Natural killer cell (primary cell): ENCODE data around the gene GIPC2. TPM values are rescaled to one million over a fixed set of nuclear protein-coding genes. Genes with fewer than 3 reads are reported as not detected.

Source experiments
- ATAC-seq, 3 donors: fragments of 150-1000 bp in 2 of 3; fragments of 200-7000 bp in 1 of 3; cut with Tn5 transposase; 1 replicate in 1 of 3; 2 replicates in 2 of 3; pipeline ENCODE4 v1.10.0; 2021; ENCODE audit warnings: mild to moderate bottlenecking in 2 of 3, moderate library complexity in 2 of 3
- DNase-seq, 2 donors: peaks; one replicate each; pipeline versions ENCODE4 v3.0.0 to v3.0.0-alpha.2; 2013 to 2021; ENCODE audit warnings: mixed read lengths in 1 of 2
- H3K27ac ChIP-seq: one replicate; pipeline ENCODE4 v1.5.1; 2013; ENCODE audit warnings: mild to moderate bottlenecking, low read length
- H3K27me3 ChIP-seq: one replicate; pipeline ENCODE4 v1.6.1; 2013; ENCODE audit warnings: low read length; ENCODE audit not compliant: control insufficient read depth, insufficient read depth
- H3K36me3 ChIP-seq: one replicate; pipeline ENCODE4 v1.6.1; 2013; ENCODE audit warnings: low read length; ENCODE audit not compliant: control insufficient read depth, insufficient read depth
- H3K4me1 ChIP-seq: one replicate; pipeline ENCODE4 v1.6.1; 2013; ENCODE audit warnings: low read length; ENCODE audit not compliant: control insufficient read depth, insufficient read depth
- H3K4me3 ChIP-seq: one replicate; pipeline ENCODE4 v1.5.1; 2013; ENCODE audit warnings: low read length
- H3K9me3 ChIP-seq: one replicate; pipeline ENCODE4 v1.6.1; 2013; ENCODE audit warnings: low read length; ENCODE audit not compliant: control insufficient read depth, insufficient read depth
- H3K27ac Mint-ChIP-seq, 2 donors: one replicate each; pipeline ENCODE4 v1.8.0; 2022; ENCODE audit warnings: mild to moderate bottlenecking in 2 of 2, mixed read lengths in 2 of 2, moderate library complexity in 1 of 2
- H3K27me3 Mint-ChIP-seq, 2 donors: one replicate each; pipeline ENCODE4 v1.8.0; 2022; ENCODE audit warnings: low read depth in 2 of 2, mixed read lengths in 2 of 2
- H3K36me3 Mint-ChIP-seq: one replicate; pipeline ENCODE4 v1.8.0; 2022; ENCODE audit warnings: mixed read lengths
- H3K4me1 Mint-ChIP-seq, 2 donors: one replicate each; pipeline ENCODE4 v1.8.0; 2022; ENCODE audit warnings: mixed read lengths in 2 of 2
- H3K4me3 Mint-ChIP-seq: one replicate; pipeline ENCODE4 v1.8.0; 2022; ENCODE audit warnings: mild to moderate bottlenecking, moderate library complexity, mixed read lengths
- H3K9me3 Mint-ChIP-seq, 2 donors: one replicate each; pipeline ENCODE4 v1.8.0; 2022; ENCODE audit warnings: mixed read lengths in 2 of 2
- CTCF ChIP-seq: fragments of 200-600 bp; IDR thresholded peaks from one replicate; pipeline ENCODE4 v1.8.0; 2022; ENCODE audit warnings: antibody characterized with exemption
- WGBS: methylation state at CpG from one replicate; pipeline ENCODE4 v1.1.7; 2013; ENCODE audit warnings: missing lambda C conversion rate; ENCODE audit not compliant: insufficient coverage; 5-methylcytosine and 5-hydroxymethylcytosine counted together
- intact Hi-C: fragments of 100-400 bp; cut with micrococcal nuclease; formaldehyde crosslinking; loops from one replicate; pipeline ENCODE4 v1.14.2; 2022
- total RNA-seq, 4 donors: library from RNA; stranded (reverse); fragments of 120-200 nt in 1 of 4; gene quantifications; one replicate each; pipeline versions ENCODE4 v1.2.3 to v1.2.4, GENCODE V29; 2013 to 2022

Gene GIPC2
- total RNA-seq, 3 donors from 2014 or later (not counting 1 experiment from before 2014, with no cell fraction given), result not detected

- peak overlapping the region; percentile 92 to 100 for H3K27ac Mint-ChIP-seq
- Histone ChIP-seq H3K36me3 (no peaks in the 10 kb centered on the region), H3K27me3 (no peaks in the 10 kb centered on the region), H3K9me3 (no peaks in the 10 kb centered on the region), H3K4me1 (no peaks in the 10 kb centered on the region), H3K4me3 (peak overlapping the region; percentile 93), H3K27ac (peak overlapping the region; percentile 82)
- no peaks in the 10 kb centered on the region for H3K27me3 Mint-ChIP-seq
- H3K4me1 Mint-ChIP-seq, result peaks cover 23 to 29% of the 10 kb centered on the region in 2 donors
- peak overlapping the region; percentile 97 for H3K4me3 Mint-ChIP-seq
- intact Hi-C loops, result loop anchor here (1.0 kb wide), 1 partner anchor 25 kb away; the partner anchor contains the start of gene FUBP1
- no peak for TF ChIP-seq CTCF
- no peaks in the 10 kb centered on the region for H3K36me3 Mint-ChIP-seq
- WGBS, result 0% methylated on average over 4 of the region's 8 CpGs
- DNase-seq (peak; percentile 23 to 70), ATAC-seq (peak; percentile 52 to 69 (median 55))
- no peaks in the 10 kb centered on the region for H3K9me3 Mint-ChIP-seq
Measured at GRCh38 chr1:78003882-78004718, 41.7 kb upstream of the GIPC2 start.

GRCh38 chr1:78004719-78005447, 40.9 kb upstream of the GIPC2 start, which contains the start of gene DNAJB4:
Gene DNAJB4, plus strand, starts transcription at chr1:78004939. Its CDS starts 172 bp downstream, at chr1:78005111.
- Mint-ChIP-seq H3K36me3 (no peaks in the 10 kb centered on the region), H3K27me3 (no peaks in the 10 kb centered on the region), H3K9me3 (no peaks in the 10 kb centered on the region), H3K4me3 (peak within 1 kb of the TSS; percentile 97), H3K4me1 (peaks cover 23 to 33% of the 10 kb centered on the region in 2 donors), H3K27ac (peak within 1 kb of the TSS; percentile 92 to 100)
- Histone ChIP-seq H3K4me1 (no peaks in the 10 kb centered on the region), H3K27me3 (no peaks in the 10 kb centered on the region), H3K4me3 (peak within 1 kb of the TSS; percentile 93), H3K9me3 (no peaks in the 10 kb centered on the region), H3K27ac (peak within 1 kb of the TSS; percentile 82), H3K36me3 (no peaks in the 10 kb centered on the region)
- ATAC-seq (peak; percentile 97 to 99 (median 97)), DNase-seq (peak; percentile 34 to 93)
- no peak for TF ChIP-seq CTCF
- 0% methylated on average over 9 of the region's 12 CpGs for WGBS
- intact Hi-C loops, result loop anchor here (1.0 kb wide), 1 partner anchor 26 kb away; the partner anchor contains the start of gene FUBP1

- peaks cover 23 to 33% of the 10 kb centered on the region in 2 donors for H3K4me1 Mint-ChIP-seq
- H3K4me3 ChIP-seq, result peak overlapping the region; percentile 93
- no peaks in the 10 kb centered on the region for H3K4me1 ChIP-seq
Measured at GRCh38 chr1:78005448-78005722, 40.4 kb upstream of the GIPC2 start.

More at GRCh38 chr1:78005448-78005722, 40.4 kb upstream of the GIPC2 start:
- Mint-ChIP-seq H3K36me3 (no peaks in the 10 kb centered on the region), H3K27ac (peak overlapping the region; percentile 92 to 100), H3K9me3 (no peaks in the 10 kb centered on the region), H3K4me3 (peak overlapping the region; percentile 97), H3K27me3 (no peaks in the 10 kb centered on the region)
- DNase-seq, result no peak
- H3K9me3 ChIP-seq, result no peaks in the 10 kb centered on the region
- no CpG with 5 or more reads among the region's 1 CpG for WGBS
- no peaks in the 10 kb centered on the region for H3K27me3 ChIP-seq
- no peak for TF ChIP-seq CTCF
- intact Hi-C loops, result no loop called here
- no peaks in the 10 kb centered on the region for H3K36me3 ChIP-seq
- H3K27ac ChIP-seq, result peak overlapping the region; percentile 82
- ATAC-seq, result no peak
